SK-N-MC (cell line): Measurements from ENCODE around the gene SNX30.

Experiments used
- EZH2 ChIP-seq: fragments of 200-600 bp; sonication (generic); IDR thresholded peaks from one replicate; pipeline ENCODE4 v1.6.1; 2017; ENCODE audit warnings: antibody characterized with exemption
- POLR2AphosphoS5 ChIP-seq: IDR thresholded peaks from 2 replicates; pipeline ENCODE4 v1.6.1; 2012; ENCODE audit warnings: mild to moderate bottlenecking, low read depth, low read length, borderline replicate concordance

DNA sequence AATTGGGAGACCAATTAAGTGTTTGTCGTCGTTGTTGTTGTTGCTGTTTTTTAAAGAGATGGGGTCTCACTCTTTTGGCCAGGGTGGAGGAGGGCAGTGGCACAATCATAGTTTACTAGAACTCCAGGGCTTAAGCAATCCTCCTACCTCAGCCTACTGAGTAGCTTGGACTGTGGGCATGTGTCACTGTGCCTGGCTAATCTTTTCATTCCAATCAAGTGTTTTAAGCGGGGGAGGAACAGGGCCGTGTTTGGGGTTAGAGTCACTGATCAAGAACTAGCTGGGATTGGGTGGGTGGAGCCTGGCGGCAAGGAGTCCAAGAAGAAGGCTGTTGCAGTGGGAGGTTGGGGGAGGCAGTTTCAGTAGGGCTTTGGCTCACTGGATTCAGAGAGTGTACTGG lies 13.8 kb downstream of the SNX30 start:
- TF ChIP-seq EZH2, result no peak
- TF ChIP-seq POLR2AphosphoS5, result no peak
